Fibroblast of the aortic adventitia (primary cell): Measurements from ENCODE around the gene HIVEP2. TPM values are rescaled to one million over a fixed set of nuclear protein-coding genes. Genes with fewer than 3 reads are reported as not detected.

Source experiments
- DNase-seq: peaks from one replicate; pipeline ENCODE4 v3.0.0-alpha.2; 2010; ENCODE audit warnings: low read depth
- H3K4me3 ChIP-seq: 2 replicates; pipeline ENCODE4 v1.5.1; 2011; ENCODE audit warnings: low read depth, mild to moderate bottlenecking, control low read depth, low read length, moderate library complexity
- CTCF ChIP-seq: IDR thresholded peaks from 2 replicates; pipeline ENCODE4 v1.5.1; 2011; ENCODE audit warnings: mild to moderate bottlenecking, low read length, control low read depth, inconsistent platforms; ENCODE audit not compliant: insufficient read depth
- total RNA-seq: library from RNA; depleted of rRNA; stranded (reverse); fragments of >200 nt; gene quantifications from 2 replicates; pipeline ENCODE4 v1.2.3, GENCODE V29; 2012; ENCODE audit warnings: low replicate concordance

HIVEP2 gene
- total RNA-seq, 1 donor, result 23.1 TPM

GRCh38 chr6:142940487-142940886 lies 4.5 kb downstream of the HIVEP2 start:
- TF ChIP-seq CTCF, result no peak
- DNase-seq, result peak; percentile 81
- no peak overlapping the region for H3K4me3 ChIP-seq

GRCh38 chr6:142938510-142938909 lies 6.5 kb downstream of the HIVEP2 start:
- H3K4me3 ChIP-seq, result no peak overlapping the region
- TF ChIP-seq CTCF, result no peak
- DNase-seq, result no peak

- H3K4me3 ChIP-seq, result no peak overlapping the region
- DNase-seq, result no peak
- no peak for TF ChIP-seq CTCF
Observed at GRCh38 chr6:142937986-142938385, 7.0 kb downstream of the HIVEP2 start.

- TF ChIP-seq CTCF, result no peak
- no peak for DNase-seq
- H3K4me3 ChIP-seq, result no peak overlapping the region
Observed at GRCh38 chr6:142935553-142936517, 9.1 kb downstream of the HIVEP2 start.

GRCh38 chr6:142934599-142934998 lies 10.4 kb downstream of the HIVEP2 start:
- DNase-seq, result no peak
- TF ChIP-seq CTCF, result no peak
- H3K4me3 ChIP-seq, result no peak overlapping the region

- H3K4me3 ChIP-seq, result no peak overlapping the region
- TF ChIP-seq CTCF, result no peak
- DNase-seq, result peak; percentile 36
Observed at GRCh38 chr6:142934106-142934505, 10.9 kb downstream of the HIVEP2 start.

GRCh38 chr6:142933701-142934100 lies 11.3 kb downstream of the HIVEP2 start:
- no peak for TF ChIP-seq CTCF
- DNase-seq, result no peak
- H3K4me3 ChIP-seq, result no peak overlapping the region
